ENCODE measurements around the gene PAX4. TPM values are rescaled to one million over a fixed set of nuclear protein-coding genes. Genes with fewer than 3 reads are reported as not detected.

The PAX4 gene
- total RNA-seq, 2 donors from 2014 or later = 0.24 TPM; not detected in 1

- Mint-ChIP-seq H3K27me3 (ENCODE audit: insufficient read depth) (peaks cover 70% of the 10 kb centered on the region), H3K36me3 (ENCODE audit: low read depth) (no peaks in the 10 kb centered on the region), H3K9me3 (no peaks in the 10 kb centered on the region), H3K4me1 (peaks cover 36% of the 10 kb centered on the region), H3K4me3 (no peak overlapping the region), H3K27ac (no peak overlapping the region)
- peaks cover 22% of the 10 kb centered on the region for H3K27me3 ChIP-seq (ENCODE audit: control insufficient read depth, insufficient read depth, low read length, poor library complexity, severe bottlenecking)
- H3K27ac ChIP-seq (ENCODE audit: low read depth, low read length) = no peak overlapping the region
- H3K36me3 ChIP-seq (ENCODE audit: control insufficient read depth, insufficient read depth, low read length) = no peaks in the 10 kb centered on the region
- no peak for DNase-seq
- no peak overlapping the region for H3K9ac ChIP-seq (ENCODE audit: extremely low read depth, low read length, poor library complexity, severe bottlenecking)
- WGBS, 2 experiments (ENCODE audit: insufficient coverage in 1 of 2, insufficient read length in 1 of 2) = 89 to 92% methylated on average over 3 to 5 of the region's 5 CpGs
- no peaks in the 10 kb centered on the region for H3K9me3 ChIP-seq (ENCODE audit: control insufficient read depth, low read length)
- H3K4me3 ChIP-seq (ENCODE audit: low read length) = no peak overlapping the region
- H3K4me1 ChIP-seq (ENCODE audit: control insufficient read depth, insufficient read depth, low read length) = peaks cover 10% of the 10 kb centered on the region
- TF ChIP-seq CTCF (conservative IDR thresholded peaks at IDR 0.05) = no peak
These were observed 1.2 kb downstream of the PAX4 start for GRCh38 chr7:127616724-127617123.

DNA sequence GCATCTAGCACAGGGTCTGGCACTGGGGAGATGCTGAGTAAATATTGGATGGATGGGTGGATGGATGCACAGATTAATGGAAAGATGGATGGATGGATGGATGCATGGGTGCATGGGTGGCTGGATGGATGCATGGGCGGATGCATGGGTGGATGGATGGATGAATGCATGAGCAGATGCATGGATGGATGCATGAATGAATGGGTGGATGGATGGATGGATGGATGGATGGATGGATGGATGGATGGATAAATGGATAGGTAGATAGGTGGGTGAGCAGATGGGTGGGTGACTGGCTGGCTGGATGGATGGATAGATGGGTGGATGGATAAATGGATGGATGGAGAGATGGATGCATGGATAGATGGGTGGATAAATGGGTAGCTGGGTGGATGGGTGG, 5.7 kb downstream of the PAX4 start:
- H3K4me1 Mint-ChIP-seq = no peaks in the 10 kb centered on the region
- H3K4me3 Mint-ChIP-seq = no peak overlapping the region
- no peaks in the 10 kb centered on the region for H3K36me3 Mint-ChIP-seq (ENCODE audit: low read depth)
- H3K9me3 ChIP-seq (ENCODE audit: control insufficient read depth, low read length) = peaks cover 4% of the 10 kb centered on the region
- H3K36me3 ChIP-seq (ENCODE audit: control insufficient read depth, insufficient read depth, low read length) = no peaks in the 10 kb centered on the region
- H3K27me3 Mint-ChIP-seq (ENCODE audit: insufficient read depth) = peaks cover 51% of the 10 kb centered on the region
- H3K27ac Mint-ChIP-seq = no peak overlapping the region
- H3K4me3 ChIP-seq (ENCODE audit: low read length) = no peak overlapping the region
- no peak overlapping the region for H3K9ac ChIP-seq (ENCODE audit: extremely low read depth, low read length, poor library complexity, severe bottlenecking)
- H3K27me3 ChIP-seq (ENCODE audit: control insufficient read depth, insufficient read depth, low read length, poor library complexity, severe bottlenecking) = peaks cover 17% of the 10 kb centered on the region
- 71 to 85% methylated on average over 1 of the region's 1 CpG for WGBS, 2 experiments (ENCODE audit: insufficient coverage in 1 of 2, insufficient read length in 1 of 2)
- no peaks in the 10 kb centered on the region for H3K4me1 ChIP-seq (ENCODE audit: control insufficient read depth, insufficient read depth, low read length)
- peaks cover 7% of the 10 kb centered on the region for H3K9me3 Mint-ChIP-seq
- no peak overlapping the region for H3K27ac ChIP-seq (ENCODE audit: low read depth, low read length)
- DNase-seq = no peak
- TF ChIP-seq CTCF (conservative IDR thresholded peaks at IDR 0.05) = no peak

- H3K9me3 Mint-ChIP-seq = peaks cover 7% of the 10 kb centered on the region
- peaks cover 23% of the 10 kb centered on the region for H3K27me3 Mint-ChIP-seq (ENCODE audit: insufficient read depth)
- H3K4me3 ChIP-seq (ENCODE audit: low read length) = no peak overlapping the region
- H3K4me3 Mint-ChIP-seq = no peak overlapping the region
- no peaks in the 10 kb centered on the region for H3K36me3 Mint-ChIP-seq (ENCODE audit: low read depth)
- 77 to 94% methylated on average over 3 to 6 of the region's 6 CpGs for WGBS, 2 experiments (ENCODE audit: insufficient coverage in 1 of 2, insufficient read length in 1 of 2)
- no peaks in the 10 kb centered on the region for H3K4me1 ChIP-seq (ENCODE audit: control insufficient read depth, insufficient read depth, low read length)
- H3K27ac ChIP-seq (ENCODE audit: low read depth, low read length) = no peak overlapping the region
- no peak for TF ChIP-seq CTCF (conservative IDR thresholded peaks at IDR 0.05)
- H3K4me1 Mint-ChIP-seq = no peaks in the 10 kb centered on the region
- H3K9me3 ChIP-seq (ENCODE audit: control insufficient read depth, low read length) = peaks cover 4% of the 10 kb centered on the region
- H3K27ac Mint-ChIP-seq = no peak overlapping the region
- H3K36me3 ChIP-seq (ENCODE audit: control insufficient read depth, insufficient read depth, low read length) = no peaks in the 10 kb centered on the region
- H3K9ac ChIP-seq (ENCODE audit: extremely low read depth, low read length, poor library complexity, severe bottlenecking) = no peak overlapping the region
- H3K27me3 ChIP-seq (ENCODE audit: control insufficient read depth, insufficient read depth, low read length, poor library complexity, severe bottlenecking) = no peaks in the 10 kb centered on the region
- no peak for DNase-seq
These were observed 8.6 kb downstream of the PAX4 start for GRCh38 chr7:127609297-127609696.
